ENCODE measurements around the gene TRPM2. TPM values are rescaled to one million over a fixed set of nuclear protein-coding genes. Genes with fewer than 3 reads are reported as not detected.

The TRPM2 gene
- total RNA-seq, 1 donor from 2014 or later = 0.52 TPM

GRCh38 chr21:44439211-44439600 lies 85.8 kb downstream of the TRPM2 start:
- no peak for DNase-seq (ENCODE audit: low read depth)
- H3K4me3 ChIP-seq (ENCODE audit: low read depth, low read length) = no peak overlapping the region
- no peak for TF ChIP-seq CTCF (conservative IDR thresholded peaks at IDR 0.05; ENCODE audit: low read depth, low read length)

- H3K4me3 ChIP-seq (ENCODE audit: low read depth, low read length) = no peak overlapping the region
- no peak for DNase-seq (ENCODE audit: low read depth)
- no peak for TF ChIP-seq CTCF (conservative IDR thresholded peaks at IDR 0.05; ENCODE audit: low read depth, low read length)
Measured at GRCh38 chr21:44440241-44441040, 87.0 kb downstream of the TRPM2 start.

- H3K4me3 ChIP-seq (ENCODE audit: low read depth, low read length) = no peak overlapping the region
- DNase-seq (ENCODE audit: low read depth) = no peak
- TF ChIP-seq CTCF (conservative IDR thresholded peaks at IDR 0.05; ENCODE audit: low read depth, low read length) = no peak
Measured at GRCh38 chr21:44441041-44441400, 87.6 kb downstream of the TRPM2 start.

GRCh38 chr21:44441581-44442265 lies 88.3 kb downstream of the TRPM2 start:
- TF ChIP-seq CTCF (conservative IDR thresholded peaks at IDR 0.05; ENCODE audit: low read depth, low read length) = no peak
- H3K4me3 ChIP-seq (ENCODE audit: low read depth, low read length) = no peak overlapping the region
- no peak for DNase-seq (ENCODE audit: low read depth)

GRCh38 chr21:44442266-44443125 lies 89.1 kb downstream of the TRPM2 start:
- H3K4me3 ChIP-seq (ENCODE audit: low read depth, low read length) = no peak overlapping the region
- no peak for DNase-seq (ENCODE audit: low read depth)
- no peak for TF ChIP-seq CTCF (conservative IDR thresholded peaks at IDR 0.05; ENCODE audit: low read depth, low read length)

- H3K4me3 ChIP-seq (ENCODE audit: low read depth, low read length) = no peak overlapping the region
- no peak for DNase-seq (ENCODE audit: low read depth)
- no peak for TF ChIP-seq CTCF (conservative IDR thresholded peaks at IDR 0.05; ENCODE audit: low read depth, low read length)
Measured at GRCh38 chr21:44443291-44443890, 90.0 kb downstream of the TRPM2 start.

Data from epithelial cell of proximal tubule (primary cell).